Measurements from ENCODE around the gene EMP3. TPM values are rescaled to one million over a fixed set of nuclear protein-coding genes. Genes with fewer than 3 reads are reported as not detected.

EMP3 gene
- total RNA-seq, 1 donor from 2014 or later, result 309 TPM

GRCh38 chr19:48338802-48339503, 13.6 kb downstream of the EMP3 start:
- Mint-ChIP-seq H3K4me3 (no peak overlapping the region), H3K27ac (no peak overlapping the region), H3K27me3 (no peaks in the 10 kb centered on the region), H3K9me3 (no peaks in the 10 kb centered on the region), H3K4me1 (peaks cover 8% of the 10 kb centered on the region), H3K36me3 (ENCODE audit: low read depth) (peaks cover 6% of the 10 kb centered on the region)
- DNase-seq (no peak), ATAC-seq (ENCODE audit: low read depth) (no peak)
- ChIA-PET CTCF (no interaction called here), POLR2A (no interaction called here)
- no peak for TF ChIP-seq CTCF (IDR thresholded peaks at IDR 0.05)
- intact Hi-C loops (cut with micrococcal nuclease), result no loop called here

- ChIA-PET CTCF (interaction anchor here (1.0 kb wide), 1 partner anchor 243 kb away, joined by 4 read pairs; no protein-coding TSS in a partner anchor), POLR2A (interaction anchor here (1.0 kb wide), 1 partner anchor 24 kb away, joined by 3 read pairs; the partner anchor contains the start of gene SYNGR4)
- intact Hi-C loops (cut with micrococcal nuclease), result no loop called here
- DNase-seq (no peak), ATAC-seq (ENCODE audit: low read depth) (no peak)
- Mint-ChIP-seq H3K4me3 (no peak overlapping the region), H3K27me3 (no peaks in the 10 kb centered on the region), H3K27ac (no peak overlapping the region), H3K4me1 (no peaks in the 10 kb centered on the region), H3K9me3 (no peaks in the 10 kb centered on the region), H3K36me3 (ENCODE audit: low read depth) (peaks cover 6% of the 10 kb centered on the region)
- TF ChIP-seq CTCF (IDR thresholded peaks at IDR 0.05), result no peak
Measured at GRCh38 chr19:48340995-48341394, 15.6 kb downstream of the EMP3 start.

GRCh38 chr19:48341515-48342413, 16.4 kb downstream of the EMP3 start:
- H3K36me3 Mint-ChIP-seq (ENCODE audit: low read depth), result peaks cover 6% of the 10 kb centered on the region
- no peaks in the 10 kb centered on the region for H3K9me3 Mint-ChIP-seq
- H3K4me3 Mint-ChIP-seq, result no peak overlapping the region
- H3K27ac Mint-ChIP-seq, result no peak overlapping the region
- H3K27me3 Mint-ChIP-seq, result no peaks in the 10 kb centered on the region
- no peak for ATAC-seq (ENCODE audit: low read depth)
- TF ChIP-seq CTCF (IDR thresholded peaks at IDR 0.05), result no peak
- intact Hi-C loops (cut with micrococcal nuclease), result no loop called here
- POLR2A ChIA-PET, result no interaction called here
- no peaks in the 10 kb centered on the region for H3K4me1 Mint-ChIP-seq
- no peak for DNase-seq
- CTCF ChIA-PET, result interaction anchor here (1.0 kb wide), 1 partner anchor 242 kb away, joined by 4 read pairs; no protein-coding TSS in a partner anchor

GRCh38 chr19:48342414-48342738, 17.0 kb downstream of the EMP3 start:
- CTCF ChIA-PET, result no interaction called here
- DNase-seq, result no peak
- no peaks in the 10 kb centered on the region for H3K27me3 Mint-ChIP-seq
- no peaks in the 10 kb centered on the region for H3K4me1 Mint-ChIP-seq
- no peak for TF ChIP-seq CTCF (IDR thresholded peaks at IDR 0.05)
- no peaks in the 10 kb centered on the region for H3K9me3 Mint-ChIP-seq
- intact Hi-C loops (cut with micrococcal nuclease), result no loop called here
- no peak overlapping the region for H3K27ac Mint-ChIP-seq
- no peak for ATAC-seq (ENCODE audit: low read depth)
- POLR2A ChIA-PET, result no interaction called here
- peaks cover 6% of the 10 kb centered on the region for H3K36me3 Mint-ChIP-seq (ENCODE audit: low read depth)
- H3K4me3 Mint-ChIP-seq, result no peak overlapping the region

- CTCF ChIA-PET, result interaction anchor here (1.3 kb wide), 1 partner anchor 241 kb away, joined by 3 read pairs; no protein-coding TSS in a partner anchor
- Mint-ChIP-seq H3K27ac (no peak overlapping the region), H3K36me3 (ENCODE audit: low read depth) (peaks cover 6% of the 10 kb centered on the region), H3K4me3 (no peak overlapping the region), H3K9me3 (no peaks in the 10 kb centered on the region), H3K4me1 (no peaks in the 10 kb centered on the region), H3K27me3 (no peaks in the 10 kb centered on the region)
- ATAC-seq (ENCODE audit: low read depth), result no peak
- TF ChIP-seq CTCF (IDR thresholded peaks at IDR 0.05), result no peak
- intact Hi-C loops (cut with micrococcal nuclease), result no loop called here
- DNase-seq, result no peak
- POLR2A ChIA-PET, result no interaction called here
Measured at GRCh38 chr19:48342841-48343540, 17.6 kb downstream of the EMP3 start.
